T-helper 2 cell (primary cell): ENCODE results near the gene KREMEN1.

Experiments
- DNase-seq, 5 experiments: peaks; one replicate each; pipeline versions ENCODE4 v3.0.0 to v3.0.0-alpha.2; 2012 to 2022

The KREMEN1 gene

GRCh38 chr22:29152045-29152953, 79.5 kb downstream of the KREMEN1 start:
- no peak for DNase-seq

- DNase-seq: no peak
Measured at GRCh38 chr22:29152954-29153719, 80.3 kb downstream of the KREMEN1 start.

GRCh38 chr22:29154364-29155048, 81.7 kb downstream of the KREMEN1 start:
- peak; percentile 16 to 70 (median 45) for DNase-seq

- DNase-seq: no peak
Measured at GRCh38 chr22:29155966-29156365, 83.1 kb downstream of the KREMEN1 start.

- peak in 1 of 5 experiments; percentile 6 for DNase-seq
Measured at GRCh38 chr22:29156507-29156906, 83.7 kb downstream of the KREMEN1 start.

- DNase-seq: no peak
Measured at GRCh38 chr22:29157759-29158535, 85.1 kb downstream of the KREMEN1 start.

- no peak for DNase-seq
Measured at GRCh38 chr22:29158546-29158945, 85.7 kb downstream of the KREMEN1 start.

- no peak for DNase-seq
Measured at GRCh38 chr22:29163808-29164207, 91.0 kb downstream of the KREMEN1 start.

- no peak for DNase-seq
Measured at GRCh38 chr22:29165321-29166060, 92.7 kb downstream of the KREMEN1 start.

GRCh38 chr22:29166180-29166579, 93.3 kb downstream of the KREMEN1 start:
- DNase-seq: no peak

- peak in 2 of 5 experiments; percentile 44 to 81 for DNase-seq
Measured at GRCh38 chr22:29167032-29167911, 94.4 kb downstream of the KREMEN1 start.

GRCh38 chr22:29171721-29172120, 98.9 kb downstream of the KREMEN1 start:
- no peak for DNase-seq

GRCh38 chr22:29172216-29172615, 99.4 kb downstream of the KREMEN1 start:
- DNase-seq: no peak

GRCh38 chr22:29175312-29175835, 102.5 kb downstream of the KREMEN1 start:
- DNase-seq: no peak

GRCh38 chr22:29183971-29184848, 111.4 kb downstream of the KREMEN1 start:
- DNase-seq: no peak

- no peak for DNase-seq
Measured at GRCh38 chr22:29184849-29185490, 112.1 kb downstream of the KREMEN1 start.

GRCh38 chr22:29186302-29186701, 113.5 kb downstream of the KREMEN1 start:
- DNase-seq: no peak

- DNase-seq: no peak
Measured at GRCh38 chr22:29187831-29188230, 115.0 kb downstream of the KREMEN1 start.

- DNase-seq: no peak
Measured at GRCh38 chr22:29190051-29190450, 117.2 kb downstream of the KREMEN1 start.
